ENCODE measurements around the gene UVSSA.
"Not testable (repeated sequence)": the region's sequence is repeated elsewhere in the genome, so short reads cannot be mapped to it uniquely, and the experiment has no call there.

Gene UVSSA

DNA sequence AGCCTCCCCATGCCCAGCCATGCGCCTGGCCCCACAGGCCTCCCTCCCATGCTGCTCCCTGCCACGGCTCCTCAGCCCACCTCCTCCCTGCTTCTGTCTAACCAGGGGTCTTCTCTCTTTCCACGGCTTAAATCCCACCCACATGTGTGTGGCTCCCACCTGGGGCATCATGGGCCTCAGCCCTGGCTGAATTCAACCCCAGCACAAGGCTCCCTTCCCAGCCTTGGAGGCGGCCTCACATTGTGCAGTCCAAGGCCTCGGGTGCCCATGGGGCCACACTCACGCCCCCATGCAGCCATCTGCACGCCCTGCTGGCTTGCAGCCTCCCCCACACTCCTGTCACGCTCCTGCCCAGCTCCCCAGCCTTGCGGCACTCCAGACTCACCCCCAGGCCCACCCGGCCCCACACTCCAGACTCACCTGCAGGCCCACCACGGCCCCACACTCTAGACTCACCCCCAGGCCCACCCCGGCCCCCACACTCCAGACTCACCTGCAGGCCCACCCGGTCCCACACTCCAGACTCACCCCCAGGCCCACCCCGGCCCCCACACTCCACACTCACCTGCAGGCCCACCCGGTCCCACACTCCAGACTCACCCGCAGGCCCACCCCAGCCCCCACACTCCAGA lies 30.4 kb upstream of the UVSSA start:
- DNase-seq (ENCODE audit: low read depth in 1 of 2, low spot score in 1 of 2), result no peak

DNA sequence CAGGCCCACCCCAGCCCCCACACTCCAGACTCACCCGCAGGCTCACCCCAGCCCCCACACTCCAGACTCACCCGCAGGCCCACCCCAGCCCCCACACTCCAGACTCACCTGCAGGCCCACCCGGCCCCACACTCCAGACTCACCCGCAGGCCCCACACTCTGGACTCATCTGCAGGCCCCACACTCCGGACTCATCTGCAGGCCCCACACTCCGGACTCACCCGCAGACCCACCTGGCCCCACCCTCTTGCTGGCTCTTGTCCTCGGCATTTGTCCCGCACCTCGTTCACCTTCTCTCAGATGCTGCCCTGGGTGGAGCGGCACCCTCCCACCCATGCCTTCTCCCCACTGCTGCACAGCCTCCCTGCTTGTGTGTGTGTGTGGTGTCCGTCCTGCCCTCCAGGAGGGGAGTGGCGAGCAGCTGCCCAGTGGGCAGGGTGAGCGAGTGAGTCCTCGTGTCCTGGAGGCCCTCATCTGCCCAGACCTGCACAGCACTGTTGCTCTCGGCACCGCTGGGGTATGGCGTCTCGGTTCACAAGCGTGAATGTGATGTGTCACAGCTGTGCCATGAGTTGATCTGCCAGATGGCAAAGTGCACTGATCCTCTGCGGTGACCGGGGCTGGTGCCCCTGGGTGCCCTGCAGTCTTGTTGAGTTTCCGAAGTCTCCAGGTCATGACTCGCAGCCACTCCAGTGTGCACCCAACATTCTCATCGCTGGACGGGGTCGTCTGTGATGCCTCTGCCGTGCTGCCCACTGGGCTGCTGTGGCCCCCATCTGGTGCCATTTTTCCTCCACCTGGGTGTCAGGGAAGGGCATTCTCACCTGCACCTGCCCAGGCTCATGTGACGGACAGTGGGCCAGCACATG lies 29.6 kb upstream of the UVSSA start:
- no peak for DNase-seq (ENCODE audit: low read depth in 1 of 2, low spot score in 1 of 2)

- no peak for DNase-seq (ENCODE audit: low read depth in 1 of 2, low spot score in 1 of 2)
Observed at GRCh38 chr4:1318046-1318375, 29.0 kb upstream of the UVSSA start.

GRCh38 chr4:1318488-1319213 lies 28.4 kb upstream of the UVSSA start:
- no peak for DNase-seq (ENCODE audit: low read depth in 1 of 2, low spot score in 1 of 2)

DNA sequence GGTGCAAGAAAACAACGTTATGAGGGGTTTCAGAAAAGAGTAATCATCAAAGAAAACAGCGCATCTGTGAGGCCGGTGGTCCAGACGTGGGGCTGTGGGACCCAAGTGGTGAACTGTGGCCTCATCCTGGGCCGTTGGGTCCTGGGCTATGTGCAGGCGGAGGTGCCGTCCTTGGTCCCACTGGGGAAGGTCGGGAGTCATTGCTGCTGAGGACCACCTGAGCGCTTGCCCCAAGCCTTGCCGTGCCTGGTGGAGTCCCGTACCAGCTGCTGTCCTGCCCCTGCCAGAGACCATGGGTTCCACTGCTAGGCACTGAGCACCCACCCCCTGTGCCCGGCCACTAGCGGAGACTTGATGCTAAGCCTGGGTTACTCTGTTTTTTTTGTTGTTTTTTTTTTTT lies 25.5 kb upstream of the UVSSA start:
- DNase-seq (ENCODE audit: low read depth in 1 of 2, low spot score in 1 of 2), result no peak

DNA sequence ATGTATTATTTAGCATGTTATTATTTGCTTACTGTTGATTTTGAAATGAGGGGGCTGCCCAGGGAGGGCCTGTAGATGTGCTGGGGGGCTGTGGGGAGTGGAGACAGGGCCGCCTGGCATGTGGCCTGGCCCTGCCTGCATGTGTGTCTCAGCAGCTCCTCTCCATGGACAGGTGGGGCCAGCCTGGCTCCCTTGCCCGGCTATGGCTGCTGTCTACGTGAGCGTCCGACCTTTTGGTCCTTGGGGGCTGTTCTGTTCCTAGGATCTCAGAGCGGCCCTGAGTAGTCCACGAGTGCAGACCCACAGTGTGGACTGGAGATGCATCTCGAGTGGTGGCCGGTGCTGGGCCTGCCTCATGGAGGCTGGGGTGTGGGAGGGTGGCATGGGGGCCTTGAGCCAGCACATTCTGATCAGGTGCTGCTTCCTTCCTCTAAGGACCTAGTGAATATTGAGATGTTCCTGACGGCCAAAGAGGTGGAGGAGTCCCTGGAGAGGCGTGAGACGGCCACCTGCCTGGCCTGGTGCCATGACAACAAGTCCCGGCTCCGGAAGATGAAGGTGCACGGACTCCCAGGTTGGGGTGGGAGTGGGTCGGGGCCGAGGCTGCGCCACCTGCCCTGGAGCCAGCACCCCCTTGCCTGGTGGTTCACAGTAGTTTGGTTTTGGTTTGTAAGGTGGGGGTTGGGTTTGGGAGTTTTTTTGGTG lies 24.9 kb upstream of the UVSSA start:
- DNase-seq (ENCODE audit: low read depth in 1 of 2, low spot score in 1 of 2), result no peak

GRCh38 chr4:1323280-1323634 lies 23.8 kb upstream of the UVSSA start:
- DNase-seq (ENCODE audit: low read depth in 1 of 2, low spot score in 1 of 2), result no peak

DNA sequence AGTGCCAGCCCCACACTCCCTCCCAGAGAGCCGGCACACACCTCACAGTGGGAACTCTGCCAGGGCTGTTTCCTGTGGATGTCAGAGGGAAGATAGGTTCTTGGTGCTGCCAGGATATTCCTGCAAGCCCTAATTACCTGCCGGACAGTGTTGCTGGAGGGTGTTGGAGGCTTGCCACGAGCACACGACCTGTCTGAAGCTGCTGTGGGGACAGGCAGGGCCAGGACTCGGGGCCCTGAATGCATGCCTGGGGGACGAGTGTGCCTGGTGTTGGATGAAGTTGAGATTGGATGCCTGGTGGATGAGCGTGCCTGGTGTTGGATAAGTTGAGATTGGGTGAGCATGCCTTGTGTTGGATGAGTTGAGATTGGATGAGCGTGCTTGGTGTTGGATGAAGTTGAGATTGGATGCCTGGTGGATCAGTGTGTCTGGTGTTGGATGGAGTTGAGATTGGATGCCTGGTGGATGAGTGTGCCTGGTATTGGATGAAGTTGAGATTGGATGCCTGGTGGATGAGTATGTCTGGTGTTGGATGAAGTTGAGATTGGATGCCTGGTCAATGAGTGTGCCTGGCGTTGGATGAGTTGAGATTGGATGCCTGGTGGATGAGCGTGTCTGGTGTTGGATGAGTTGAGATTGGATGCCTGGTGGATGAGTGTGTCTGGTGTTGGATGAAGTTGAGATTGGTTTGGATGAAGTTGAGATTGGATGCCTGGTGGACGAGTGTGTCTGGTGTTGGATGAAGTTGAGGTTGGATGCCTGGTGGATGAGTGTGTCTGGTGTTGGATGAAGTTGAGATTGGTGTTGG lies 23.2 kb upstream of the UVSSA start:
- no peak for DNase-seq (ENCODE audit: low read depth in 1 of 2, low spot score in 1 of 2)

DNA sequence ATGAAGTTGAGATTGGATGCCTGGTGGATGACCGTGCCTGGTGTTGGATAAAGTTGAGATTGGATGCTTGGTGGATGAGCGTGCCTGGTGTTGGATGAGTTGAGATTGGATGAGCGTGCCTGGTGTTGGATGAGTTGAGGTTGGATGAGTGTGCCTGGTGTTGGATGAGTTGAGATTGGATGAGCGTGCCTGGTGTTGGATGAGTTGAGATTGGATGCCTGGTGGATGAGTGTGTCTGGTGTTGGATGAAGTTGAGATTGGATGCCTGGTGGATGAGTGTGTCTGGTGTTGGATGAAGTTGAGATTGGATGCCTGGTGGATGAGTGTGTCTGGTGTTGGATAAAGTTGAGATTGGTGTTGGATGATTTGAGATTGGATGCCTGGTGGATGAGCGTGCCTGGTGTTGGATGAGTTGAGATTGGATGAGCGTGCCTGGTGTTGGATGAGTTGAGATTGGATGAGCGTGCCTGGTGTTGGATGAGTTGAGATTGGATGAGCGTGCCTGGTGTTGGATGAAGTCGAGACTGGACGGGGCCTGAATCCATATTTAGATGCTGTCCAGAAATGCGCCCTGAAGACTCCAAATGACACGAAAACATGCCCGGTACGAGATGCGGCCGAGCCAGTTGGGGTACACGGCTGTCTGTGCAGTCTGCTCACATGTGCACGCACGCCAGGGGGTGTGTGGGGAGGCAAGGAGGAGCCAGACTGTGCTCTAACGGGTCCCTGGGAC lies 22.4 kb upstream of the UVSSA start:
- DNase-seq (ENCODE audit: low read depth in 1 of 2, low spot score in 1 of 2), result not testable (repeated sequence)

DNA sequence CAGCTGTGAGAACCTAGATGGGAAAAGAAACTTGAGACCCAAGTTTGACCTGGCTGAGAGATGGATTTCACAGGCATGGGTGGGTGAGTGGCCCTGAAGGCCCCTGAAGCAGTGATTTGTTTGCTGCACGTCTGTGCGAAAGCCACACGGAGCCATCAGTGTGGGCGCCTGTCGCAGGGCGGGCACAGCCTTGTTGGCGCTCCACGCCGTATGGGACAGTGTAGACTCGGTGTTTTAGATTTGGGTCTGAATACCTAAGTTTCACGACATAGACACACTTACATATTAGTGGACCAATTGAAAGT lies 21.9 kb upstream of the UVSSA start:
- no peak for DNase-seq (ENCODE audit: low read depth in 1 of 2, low spot score in 1 of 2)

DNA sequence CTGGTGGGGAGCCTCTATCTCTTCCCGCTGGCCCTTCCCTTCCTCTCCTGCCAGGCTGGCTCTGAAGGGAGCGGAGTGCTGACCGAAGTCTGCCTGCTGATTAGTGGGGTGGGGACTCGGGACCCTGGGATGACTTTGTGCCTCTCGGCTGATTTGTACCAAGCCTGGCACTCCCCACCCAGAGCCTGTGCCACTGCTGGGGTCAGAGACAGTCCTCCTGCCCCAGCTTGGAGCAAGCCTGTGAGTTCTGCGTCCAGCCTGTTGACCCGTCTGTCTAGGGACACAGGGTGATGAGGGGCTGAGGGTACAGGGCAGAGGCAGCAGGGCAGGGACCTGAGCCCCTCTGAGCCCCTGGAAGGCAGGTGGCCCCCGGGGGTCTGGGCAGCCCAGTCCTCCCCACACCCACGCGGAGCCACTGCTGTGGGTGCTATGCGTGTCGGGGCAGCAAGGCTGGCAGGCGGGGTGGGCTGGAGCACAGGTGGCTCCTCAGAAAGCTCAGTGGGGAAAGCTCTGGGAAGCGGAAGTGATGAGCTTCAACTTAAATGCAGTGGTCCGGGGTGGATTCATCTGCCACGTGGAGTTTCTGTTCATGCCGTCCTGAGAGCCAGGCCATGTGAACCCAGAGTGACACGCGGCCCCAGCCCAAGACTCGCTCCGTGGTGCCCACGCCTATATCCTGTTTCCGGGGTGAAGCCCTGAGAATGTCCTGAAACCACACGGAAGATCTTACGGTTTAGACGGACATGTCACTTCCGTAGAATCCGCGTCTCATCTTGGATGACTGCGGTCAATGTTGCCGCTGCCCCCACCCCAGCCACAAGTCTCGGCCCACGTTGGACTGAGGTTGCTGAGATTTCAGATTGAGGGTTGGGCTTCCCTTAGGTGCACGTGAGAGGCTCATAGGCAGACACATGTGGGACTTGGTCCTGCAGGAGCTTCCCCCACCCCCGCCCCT lies 21.1 kb upstream of the UVSSA start:
- no peak for DNase-seq (ENCODE audit: low read depth in 1 of 2, low spot score in 1 of 2)

DNA sequence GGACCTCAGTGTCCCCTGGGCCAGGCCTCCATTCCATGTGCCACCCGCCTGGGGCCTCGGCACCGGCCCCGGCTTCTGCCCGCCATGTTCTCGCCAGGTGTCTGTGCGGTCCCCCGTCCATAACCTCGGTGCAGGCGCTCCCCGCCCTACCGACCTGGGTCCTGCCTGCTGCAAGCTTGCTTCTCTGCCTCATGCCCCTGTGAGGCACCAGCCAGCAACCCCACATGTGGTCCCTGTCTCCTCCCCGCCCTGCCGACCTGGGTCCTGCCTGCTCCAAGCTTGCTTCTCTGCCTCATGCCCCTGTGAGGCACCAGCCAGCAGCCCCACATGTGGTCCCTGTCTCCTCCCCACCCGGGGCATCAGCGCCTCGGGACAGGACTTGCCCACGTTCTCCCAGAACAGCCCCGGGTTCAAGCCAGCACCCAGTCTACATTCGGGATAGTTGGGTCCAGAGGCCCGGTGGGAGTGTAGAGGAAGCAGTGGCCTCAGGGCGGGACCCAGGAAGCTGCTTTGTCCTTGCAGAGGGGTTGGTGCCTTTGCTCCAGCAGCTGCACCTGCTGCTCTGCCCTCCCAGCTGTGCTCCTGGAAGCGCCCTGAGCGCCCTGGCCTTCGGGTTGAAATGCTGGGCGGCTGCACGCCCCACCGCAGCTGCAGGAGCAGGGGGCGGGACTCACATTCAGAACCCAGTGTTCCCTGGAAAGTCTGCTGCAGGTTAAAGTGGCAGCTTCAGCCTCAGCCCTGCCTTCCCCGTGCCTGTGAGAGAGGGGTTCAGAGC lies 20.1 kb upstream of the UVSSA start:
- DNase-seq (ENCODE audit: low read depth in 1 of 2, low spot score in 1 of 2), result no peak

DNA sequence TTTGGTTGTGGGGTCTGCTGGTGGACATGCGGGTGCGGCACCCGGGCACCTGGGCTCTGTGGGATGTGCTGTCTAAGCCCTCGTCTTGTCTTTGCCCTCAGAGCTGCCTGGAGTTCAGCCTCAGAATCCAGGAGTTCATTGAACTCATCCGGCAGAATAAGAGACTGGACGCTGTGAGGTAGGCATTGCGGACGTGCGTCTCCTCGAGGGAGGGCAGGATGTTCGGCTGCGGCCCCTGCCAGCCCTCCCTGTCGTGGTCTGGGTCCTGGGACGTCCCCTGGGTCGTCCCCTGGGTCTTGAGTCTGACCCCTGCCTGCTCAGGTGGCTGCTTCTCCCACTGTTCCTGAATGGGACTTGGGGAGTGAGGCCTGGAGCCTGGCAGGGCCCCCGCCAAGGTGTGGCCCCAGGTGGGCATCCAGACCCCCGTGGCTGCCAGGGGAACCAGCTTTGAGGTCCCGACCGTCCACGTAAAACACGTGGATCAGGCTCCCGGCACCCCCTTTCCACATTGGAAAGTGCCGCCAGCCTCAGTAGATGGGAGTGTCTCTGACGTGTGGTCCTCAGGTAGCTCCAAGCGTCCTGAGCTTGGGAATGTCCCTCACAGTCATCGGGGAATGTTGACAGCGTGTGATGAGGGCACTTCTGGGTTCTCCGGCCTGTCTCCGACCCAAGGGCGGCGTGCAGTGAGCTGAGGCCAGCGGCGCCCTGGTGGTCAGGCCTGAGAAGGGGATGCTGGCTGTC lies 19.3 kb upstream of the UVSSA start:
- no peak for DNase-seq (ENCODE audit: low read depth in 1 of 2, low spot score in 1 of 2)

DNA sequence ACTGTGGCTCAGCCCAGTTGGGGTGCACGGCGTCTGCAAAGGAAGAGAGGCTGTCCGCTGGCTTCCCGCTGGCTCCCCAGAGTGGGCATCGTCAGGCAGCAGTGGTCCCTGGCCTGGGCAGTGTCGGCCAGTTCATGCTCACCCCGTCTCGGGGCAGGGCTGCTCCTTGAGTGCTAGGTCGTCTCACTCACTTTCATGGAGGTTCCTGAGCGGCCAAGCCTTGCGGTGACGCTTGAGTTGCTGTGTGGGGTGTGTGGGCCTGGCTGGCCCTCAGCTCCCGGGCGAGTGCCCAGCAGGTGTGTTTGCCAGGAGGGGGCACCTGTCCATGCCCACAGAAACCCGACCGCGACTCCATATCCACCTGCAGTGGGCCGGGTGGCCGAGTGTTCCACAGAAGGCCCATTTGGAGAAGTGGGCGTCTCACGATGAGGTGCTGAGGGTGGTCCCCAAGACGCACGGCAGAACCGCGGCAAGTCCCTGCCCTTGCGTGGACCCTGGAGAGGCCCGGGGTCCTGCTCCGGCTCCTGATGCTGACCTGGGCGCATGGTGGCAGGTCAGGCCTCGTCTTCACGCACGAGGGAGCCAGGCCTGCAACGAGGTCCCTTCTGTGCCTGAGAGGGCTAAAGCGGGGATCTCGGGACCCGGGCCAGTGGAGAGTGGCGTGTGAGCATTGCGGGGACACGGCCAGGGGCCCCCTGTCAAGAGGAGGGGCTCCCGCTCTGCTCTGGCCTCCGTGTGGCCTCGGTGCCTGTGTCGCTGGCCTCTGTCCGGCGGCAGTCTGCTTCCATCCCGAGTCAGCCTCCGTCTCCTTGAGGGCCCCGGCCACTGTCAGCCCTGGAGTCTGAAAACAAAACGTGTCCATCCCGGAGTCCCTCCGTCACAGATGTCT lies 18.5 kb upstream of the UVSSA start:
- DNase-seq (ENCODE audit: low read depth in 1 of 2, low spot score in 1 of 2), result no peak

GRCh38 chr4:1329408-1330371 lies 17.3 kb upstream of the UVSSA start:
- DNase-seq (ENCODE audit: low read depth in 1 of 2, low spot score in 1 of 2), result no peak
